Endothelial cell of umbilical vein (primary cell): ENCODE measurements around the gene CHRNB1.

Source experiments
- CTCF ChIP-seq, 2 donors: IDR thresholded peaks; 1 replicate in 1 of 2; 2 replicates in 1 of 2; pipeline ENCODE4 v1.5.1; 2011; ENCODE audit warnings: low read length in 2 of 2, mild to moderate bottlenecking in 2 of 2, moderate library complexity in 2 of 2, control low read depth in 1 of 2, inconsistent platforms in 1 of 2, low read depth in 1 of 2; ENCODE audit not compliant: insufficient read depth in 1 of 2; ENCODE audit errors: extremely low read depth in 1 of 2
- EZH2 ChIP-seq: IDR thresholded peaks from 2 replicates; pipeline ENCODE4 v1.6.1; 2012; ENCODE audit warnings: borderline replicate concordance, low read depth, mild to moderate bottlenecking, moderate library complexity, low read length, inconsistent platforms; ENCODE audit not compliant: severe bottlenecking
- FOS ChIP-seq: IDR thresholded peaks from 2 replicates; pipeline ENCODE4 v1.6.1; 2011; ENCODE audit warnings: mild to moderate bottlenecking, low read length, moderate library complexity, borderline replicate concordance; ENCODE audit not compliant: insufficient read depth
- POLR2A ChIP-seq: IDR thresholded peaks from 2 replicates; pipeline ENCODE4 v1.6.1; 2012; ENCODE audit warnings: low read depth, mild to moderate bottlenecking, control low read depth, low read length
- POLR2AphosphoS5 ChIP-seq: IDR thresholded peaks from 2 replicates; pipeline ENCODE4 v1.6.1; 2012; ENCODE audit warnings: low read depth, mild to moderate bottlenecking, control low read depth, low read length, moderate library complexity; ENCODE audit not compliant: insufficient read depth

- TF ChIP-seq CTCF (IDR thresholded peaks at IDR 0.05; ENCODE audit: extremely low read depth in 1 of 2, insufficient read depth in 1 of 2, low read depth in 1 of 2, low read length in 2 of 2) (no peak), EZH2 (no peak), POLR2A (no peak), POLR2AphosphoS5 (no peak), FOS (no peak)
These were observed 12.6 kb upstream of the CHRNB1 start for GRCh38 chr17:7432296-7432695.
